Stimulated activated CD8-positive, alpha-beta memory T cell treated with anti-CD3 and anti-CD28 coated beads, Interleukin-12 subunit alpha, Interleukin-12 subunit beta, amount 100 ng/mL, for 24 hours (primary cell): ENCODE results near the gene TGFB1I1.
A peak's percentile ranks its signal among the peaks of the same experiment; 100 is the strongest.

Experiments
- DNase-seq: peaks from one replicate; pipeline ENCODE4 v3.0.0-alpha.2; 2020; ENCODE audit errors: extremely low read depth

The TGFB1I1 gene

GRCh38 chr16:31452631-31453106 lies 19.3 kb upstream of the TGFB1I1 start:
- no peak for DNase-seq

DNA sequence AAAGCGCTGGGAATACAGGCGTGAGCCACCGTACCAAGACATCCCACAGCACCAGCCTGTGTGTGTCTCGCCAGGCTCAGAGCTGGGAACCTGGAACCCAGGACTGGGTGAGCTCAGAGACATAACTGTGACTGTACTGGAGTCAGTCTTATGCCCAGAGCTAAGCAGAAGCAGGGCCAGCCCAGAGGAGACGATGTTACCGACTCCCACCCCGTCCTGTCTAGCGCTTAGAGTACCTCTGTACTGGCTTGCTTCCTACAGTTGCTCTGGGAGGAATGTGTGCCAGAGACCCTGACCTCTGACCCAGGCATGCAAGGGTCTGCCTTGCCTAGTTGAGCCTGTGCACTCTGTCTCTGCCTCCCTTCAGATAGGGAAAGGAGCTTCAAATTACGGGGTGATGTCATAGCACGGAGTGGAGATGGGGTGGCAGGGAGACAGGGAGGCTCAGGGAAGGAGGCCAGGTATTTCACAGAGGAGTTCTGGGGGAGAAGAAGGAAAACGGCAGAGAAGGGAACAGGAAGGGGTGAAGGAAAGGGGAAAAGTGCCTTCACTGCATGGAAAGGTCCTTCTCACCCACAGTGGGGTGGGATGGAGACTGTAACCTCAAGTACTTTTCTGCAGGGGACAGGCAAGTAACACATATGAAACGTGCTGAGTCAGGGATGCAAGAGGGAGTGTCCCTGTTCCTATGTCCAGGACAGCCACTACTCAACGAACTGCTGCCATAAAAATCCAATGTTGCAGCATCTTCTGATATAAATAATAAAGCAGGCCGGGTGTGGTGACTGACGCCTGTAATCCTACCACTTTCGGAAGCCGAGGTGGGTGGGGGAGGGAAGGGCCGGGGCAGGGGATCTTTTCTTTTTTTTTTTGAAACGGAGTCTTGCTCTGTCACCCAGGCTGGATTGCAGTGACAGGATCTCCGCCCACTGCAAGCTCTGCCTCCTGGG lies 18.4 kb upstream of the TGFB1I1 start:
- no peak for DNase-seq

- no peak for DNase-seq
Measured at GRCh38 chr16:31455601-31456314, 16.2 kb upstream of the TGFB1I1 start.

DNA sequence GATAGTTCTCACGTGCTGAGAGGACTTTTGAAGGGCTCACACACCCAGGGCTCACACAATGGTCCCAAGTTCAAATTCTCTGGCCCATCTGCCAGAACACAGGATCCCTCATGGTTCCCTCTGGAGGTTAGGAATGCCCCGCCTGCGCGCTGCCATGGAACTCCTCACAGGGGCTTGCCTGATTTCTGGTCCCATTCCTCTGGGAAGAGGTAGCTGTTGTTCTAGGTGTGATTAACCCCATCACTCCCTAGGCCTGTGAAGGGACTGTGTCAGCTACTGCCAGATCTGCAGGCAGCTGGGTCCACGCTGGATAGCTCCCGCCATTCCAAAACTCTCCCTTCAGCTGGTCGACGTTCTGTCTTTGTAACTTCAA lies 15.0 kb upstream of the TGFB1I1 start:
- DNase-seq: no peak

DNA sequence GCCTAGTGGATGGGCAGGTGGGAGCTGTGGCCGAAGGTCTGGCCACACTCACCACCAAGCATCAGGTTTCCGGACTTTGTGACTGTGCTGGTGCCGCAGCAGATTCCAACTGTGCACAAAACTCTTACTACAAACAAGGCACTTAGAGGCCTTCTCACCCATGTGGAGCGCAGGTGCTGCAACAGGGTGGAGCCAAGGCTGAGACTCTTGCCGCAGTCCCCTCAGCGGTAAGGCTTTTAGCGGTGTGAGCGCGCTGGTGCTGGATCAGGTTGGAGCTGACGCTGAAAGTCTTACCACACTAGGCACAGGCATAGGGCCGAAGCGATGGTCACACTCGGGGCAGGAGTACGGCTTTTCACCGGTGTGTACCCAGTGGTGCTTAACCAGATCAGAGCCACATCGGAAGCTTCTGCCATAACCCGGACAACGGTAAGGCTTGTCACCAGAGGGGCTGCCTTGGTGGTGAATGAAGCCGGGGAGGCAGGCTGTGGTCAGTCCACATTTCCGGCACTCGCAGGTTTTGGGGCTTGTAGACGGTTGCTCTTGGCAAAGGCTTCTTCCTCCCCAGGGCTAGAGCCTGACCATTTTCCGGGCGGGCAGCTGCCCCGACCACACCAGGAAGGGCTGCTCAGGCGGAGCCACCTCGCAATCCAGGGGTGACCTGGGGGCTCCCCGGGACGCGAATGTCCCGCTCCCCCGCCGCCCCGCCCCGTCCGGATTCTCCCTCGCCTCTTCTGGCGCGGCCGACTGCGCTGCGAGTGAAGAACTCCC lies 13.7 kb upstream of the TGFB1I1 start:
- no peak for DNase-seq

DNA sequence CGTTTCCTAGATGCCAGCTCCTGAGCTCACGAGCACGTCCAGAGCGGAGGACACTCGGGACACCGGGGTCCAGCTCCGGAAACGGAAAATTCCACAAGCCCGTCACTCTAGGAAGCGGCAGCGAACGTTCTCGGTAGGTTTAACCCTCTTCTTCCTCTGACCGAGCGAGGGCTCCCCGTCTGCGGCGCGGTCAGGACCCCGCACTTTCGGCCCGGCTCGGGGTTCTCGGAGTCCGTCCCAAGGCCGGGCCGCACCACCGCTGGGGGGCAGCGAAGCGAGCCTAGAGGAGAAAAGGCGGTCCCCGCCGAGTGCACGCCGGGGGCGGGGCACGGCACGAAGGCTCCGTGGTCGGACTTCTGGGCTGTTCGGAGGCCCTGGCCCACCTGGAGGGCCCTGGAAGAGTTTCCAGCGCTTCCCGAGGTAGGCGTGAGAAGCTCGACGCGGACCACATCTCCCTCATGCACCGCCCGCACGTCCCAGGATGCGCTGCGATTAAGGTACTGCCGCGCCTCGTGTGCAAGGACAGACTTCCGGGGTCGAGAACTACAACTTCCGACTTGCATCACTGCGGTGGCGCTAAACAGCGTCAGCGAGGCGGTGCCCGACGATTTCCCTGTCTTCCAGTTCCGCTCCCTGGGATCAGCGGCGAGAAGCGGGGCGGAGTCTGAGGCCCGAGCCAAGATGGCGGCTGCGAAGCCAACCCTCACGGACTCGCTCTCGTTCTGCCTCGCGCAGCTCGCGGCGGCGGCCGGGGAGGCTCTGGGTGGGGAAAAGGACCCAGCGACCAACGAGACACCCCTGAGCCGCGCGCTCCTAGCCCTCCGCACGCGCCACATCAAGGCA lies 12.9 kb upstream of the TGFB1I1 start, which contains the start of gene ARMC5:
ARMC5 (plus strand) TSS at position 658 of the 843 bp plus-strand sequence; CDS start at position 682, 24 bp downstream.
- DNase-seq: peak; percentile 93

- DNase-seq: peak; percentile 100
Measured at GRCh38 chr16:31459687-31460581, 12.0 kb upstream of the TGFB1I1 start.

- DNase-seq: no peak
Measured at GRCh38 chr16:31460582-31461002, 11.4 kb upstream of the TGFB1I1 start.

DNA sequence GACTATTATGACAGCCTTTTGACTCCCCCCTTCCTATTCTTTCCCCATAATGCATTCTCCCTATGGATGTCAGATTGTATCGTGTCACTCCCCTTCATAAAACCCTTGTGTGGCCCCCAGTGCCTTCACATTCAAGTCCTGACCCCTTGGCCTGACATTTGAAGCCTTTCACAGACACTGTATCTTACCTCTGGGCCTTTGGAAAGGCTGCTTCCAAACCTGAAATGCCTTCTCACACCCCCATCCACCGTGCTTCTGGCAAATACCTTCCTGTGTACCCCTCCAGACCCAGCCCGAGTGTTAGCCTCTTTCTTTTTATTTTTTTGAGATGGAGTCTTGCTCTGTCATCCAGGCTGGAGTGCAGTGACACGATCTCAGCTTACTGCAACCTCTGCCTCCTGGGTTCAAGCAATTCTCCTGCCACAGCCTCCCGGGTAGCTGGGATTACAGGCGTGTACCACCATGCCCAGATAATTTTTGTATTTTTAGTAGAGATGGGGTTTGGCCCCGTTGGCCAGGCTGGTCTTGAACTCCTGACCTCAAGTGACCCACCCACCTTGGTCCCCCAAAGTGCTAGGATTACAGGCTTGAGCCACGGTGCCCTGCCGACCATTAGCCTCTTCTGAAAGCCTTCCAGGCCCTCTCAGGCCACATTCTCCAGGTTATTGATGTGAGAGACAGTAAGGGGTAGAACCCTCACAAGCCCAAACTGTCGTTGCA lies 10.6 kb upstream of the TGFB1I1 start:
- DNase-seq: no peak

DNA sequence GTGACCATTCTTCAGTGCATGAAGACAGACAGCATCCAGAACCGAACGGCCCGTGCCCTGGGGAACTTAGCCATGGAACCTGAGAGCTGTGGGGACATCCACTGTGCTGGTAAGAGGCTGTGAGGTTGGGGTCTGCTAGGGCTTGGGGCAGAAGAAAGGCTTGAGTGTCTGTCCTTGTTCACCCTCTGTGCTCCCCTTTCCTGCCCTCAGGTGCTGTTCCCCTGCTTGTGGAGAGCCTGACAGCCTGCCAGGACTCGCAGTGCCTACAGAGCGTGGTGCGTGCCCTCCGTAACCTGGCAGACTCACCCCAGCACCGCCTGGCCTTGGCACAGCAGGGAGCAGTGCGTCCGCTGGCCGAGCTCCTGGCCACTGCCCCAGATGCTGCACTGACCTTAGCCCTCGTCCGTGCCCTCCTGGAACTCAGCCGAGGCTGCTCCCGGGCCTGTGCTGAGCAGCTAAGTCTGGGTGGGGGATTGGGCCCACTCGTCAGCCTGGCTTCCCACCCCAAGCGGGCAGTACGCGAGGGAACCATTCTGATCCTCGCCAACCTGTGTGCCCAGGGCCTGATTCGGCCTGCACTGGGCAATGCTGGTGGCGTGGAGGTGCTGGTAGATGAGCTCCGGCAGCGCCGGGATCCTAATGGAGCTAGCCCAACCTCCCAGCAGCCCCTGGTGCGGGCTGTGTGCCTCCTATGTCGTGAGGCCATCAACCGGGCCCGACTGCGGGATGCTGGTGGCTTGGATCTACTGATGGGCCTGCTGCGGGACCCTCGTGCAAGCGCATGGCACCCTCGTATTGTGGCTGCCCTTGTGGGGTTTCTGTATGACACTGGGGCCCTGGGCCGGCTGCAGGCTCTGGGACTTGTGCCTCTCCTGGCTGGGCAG lies 9.8 kb upstream of the TGFB1I1 start:
- no peak for DNase-seq

DNA sequence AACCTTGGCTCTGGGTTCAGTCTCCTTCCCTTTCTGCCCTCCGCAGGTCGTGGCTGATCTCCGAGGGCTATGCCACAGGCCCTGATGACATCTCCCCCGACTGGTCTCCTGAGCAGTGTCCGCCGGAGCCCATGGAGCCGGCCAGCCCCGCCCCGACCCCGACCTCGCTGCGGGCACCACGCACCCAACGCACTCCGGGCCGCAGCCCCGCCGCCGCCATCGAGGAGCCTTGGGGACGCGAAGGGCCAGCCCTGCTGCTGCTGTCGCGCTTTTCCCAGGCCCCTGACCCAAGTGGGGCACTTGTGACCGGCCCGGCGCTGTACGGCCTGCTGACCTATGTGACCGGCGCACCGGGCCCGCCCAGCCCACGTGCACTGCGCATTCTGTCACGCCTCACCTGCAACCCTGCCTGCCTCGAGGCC lies 7.6 kb upstream of the TGFB1I1 start:
- DNase-seq: no peak

GRCh38 chr16:31464781-31465260 lies 7.1 kb upstream of the TGFB1I1 start:
- no peak for DNase-seq

GRCh38 chr16:31465788-31466370 lies 6.1 kb upstream of the TGFB1I1 start:
- no peak for DNase-seq

GRCh38 chr16:31466381-31466841 lies 5.5 kb upstream of the TGFB1I1 start:
- no peak for DNase-seq

DNA sequence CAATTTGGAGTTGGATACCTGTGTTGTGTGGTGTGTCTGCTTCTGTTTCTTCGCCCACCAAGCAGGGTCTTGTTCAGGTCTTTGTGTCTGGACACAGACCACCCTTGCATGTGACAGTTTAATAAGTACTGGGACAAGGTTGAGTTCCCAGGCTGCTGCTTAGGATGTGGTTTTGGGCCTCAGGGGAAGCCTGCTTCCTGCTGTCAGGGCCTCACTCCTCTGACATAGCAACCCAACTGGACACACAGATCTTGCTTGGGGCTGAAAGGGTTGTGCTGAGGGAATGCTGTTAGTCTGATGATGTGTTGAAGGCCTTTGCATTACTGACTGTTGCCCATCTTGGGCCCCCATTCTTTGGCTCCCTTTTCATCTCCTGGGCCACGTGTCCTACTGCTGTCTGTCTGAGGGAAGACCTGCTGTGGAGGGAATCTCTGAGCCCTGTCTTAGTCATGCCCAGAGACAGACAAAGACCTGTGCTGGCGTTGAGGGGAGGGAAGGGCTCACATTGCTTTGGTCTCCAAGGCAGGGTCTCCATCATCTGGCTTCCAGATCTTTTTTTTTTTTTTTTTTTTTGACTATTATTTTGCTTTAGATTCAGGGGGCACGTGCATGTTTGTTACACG lies 4.7 kb upstream of the TGFB1I1 start:
- no peak for DNase-seq

GRCh38 chr16:31467858-31468257 lies 4.1 kb upstream of the TGFB1I1 start:
- DNase-seq: no peak

- no peak for DNase-seq
Measured at GRCh38 chr16:31470615-31471014, 1.3 kb upstream of the TGFB1I1 start.
